ENCODE data around the gene PLXNC1.

The PLXNC1 gene

GRCh38 chr12:94180558-94181296, 32.4 kb downstream of the PLXNC1 start:
- no peak for DNase-seq (ENCODE audit: low spot score)

DNA sequence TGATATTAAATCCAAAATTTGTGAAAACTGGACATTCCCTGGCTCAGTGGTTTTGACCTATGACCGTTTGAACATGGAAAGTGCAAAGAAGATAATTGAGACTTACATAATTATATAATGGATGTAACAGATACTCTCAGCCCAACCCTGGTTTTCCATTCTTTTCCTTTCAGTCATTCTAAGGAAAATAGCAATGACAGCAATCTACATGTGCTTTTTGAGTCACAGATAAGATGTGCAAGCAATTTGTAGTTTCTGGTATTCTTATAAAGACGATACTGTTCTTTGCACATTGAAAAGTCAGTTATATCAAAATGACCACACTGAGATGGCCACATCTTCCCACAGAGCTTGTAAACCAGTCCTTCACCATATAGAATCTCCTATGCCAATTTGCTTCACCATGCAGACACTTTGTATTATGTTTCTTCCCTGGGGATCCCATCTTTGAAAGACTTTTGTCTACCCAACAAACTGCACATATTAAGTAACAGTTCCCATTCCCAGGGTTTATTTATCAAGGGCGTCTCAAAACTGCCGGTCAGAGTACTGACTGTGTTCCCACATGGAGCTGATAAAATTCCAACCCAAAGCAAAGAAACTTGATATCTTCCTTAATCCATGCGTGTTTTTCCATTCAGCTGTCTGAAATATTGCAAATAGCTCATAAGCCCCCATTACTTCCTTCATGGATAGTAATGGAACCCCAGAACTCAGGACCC, 34.8 kb downstream of the PLXNC1 start:
- DNase-seq (ENCODE audit: low spot score), result no peak

DNA sequence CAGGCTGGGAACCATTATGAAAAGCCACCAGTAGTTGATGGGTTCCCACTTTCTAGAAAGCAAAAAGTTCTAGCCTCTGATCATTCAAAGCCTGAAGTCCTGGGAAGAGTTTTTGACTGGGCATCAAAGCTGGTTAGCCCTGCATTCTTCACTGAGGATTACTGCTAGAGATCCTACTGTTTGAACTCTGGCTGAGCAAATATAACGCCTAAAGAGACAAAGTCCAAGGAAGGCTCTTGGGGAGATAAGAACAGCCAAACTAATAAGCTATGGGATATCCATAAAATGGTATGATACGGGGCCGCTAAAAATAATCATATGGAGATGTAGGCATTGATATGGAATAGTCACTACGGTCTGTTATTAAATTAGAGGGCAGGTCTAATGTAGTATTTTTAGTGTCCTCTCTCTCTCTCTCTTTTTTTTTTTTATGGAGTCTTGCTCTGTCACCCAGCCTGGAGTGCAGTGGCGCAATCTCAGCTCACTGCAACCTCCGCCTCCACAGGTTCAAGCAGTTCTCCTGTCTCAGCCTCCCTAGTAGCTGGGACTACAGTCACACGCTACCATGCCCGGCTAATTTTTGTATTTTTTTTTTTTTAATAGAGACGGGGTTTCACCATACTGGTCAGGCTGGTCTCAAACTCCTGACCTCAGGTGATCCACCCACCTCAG, 35.5 kb downstream of the PLXNC1 start:
- no peak for DNase-seq (ENCODE audit: low spot score)

DNA sequence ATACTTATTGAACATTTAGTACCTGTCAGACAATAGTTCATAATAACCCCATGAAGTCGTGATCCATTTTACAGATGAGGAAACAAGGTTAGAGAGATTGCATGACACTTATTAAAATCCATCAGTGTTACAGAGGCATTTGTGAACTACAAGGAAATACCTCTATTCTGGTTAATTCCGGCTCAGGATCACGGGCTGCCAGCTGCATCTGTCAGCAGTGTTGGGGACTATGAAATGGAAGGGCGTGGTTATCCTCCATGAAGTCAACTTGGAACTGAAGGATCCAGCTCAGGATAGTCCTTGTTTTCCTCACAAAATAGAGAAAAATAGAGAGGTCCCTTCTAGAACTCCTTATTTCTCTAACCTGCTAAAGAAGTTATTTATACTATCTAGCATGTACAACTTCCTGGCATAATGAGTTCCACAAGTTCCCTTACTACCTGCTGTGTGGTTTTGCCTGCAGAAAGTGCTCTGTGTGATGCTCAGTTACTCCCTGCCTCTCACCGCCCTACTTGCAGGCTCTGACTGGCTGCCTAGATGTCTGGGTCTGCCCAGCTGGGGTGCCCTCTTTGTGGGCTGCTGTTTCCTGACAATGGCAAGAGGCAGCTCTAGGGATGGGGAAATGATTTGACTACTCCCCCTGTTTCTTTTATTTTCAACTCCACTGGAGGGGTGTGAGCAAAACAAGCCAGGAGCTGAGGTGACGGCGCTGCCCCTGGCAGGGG, 36.8 kb downstream of the PLXNC1 start:
- DNase-seq (ENCODE audit: low spot score), result no peak

GRCh38 chr12:94185801-94186200, 37.4 kb downstream of the PLXNC1 start:
- no peak for DNase-seq (ENCODE audit: low spot score)

- DNase-seq (ENCODE audit: low spot score), result peak; percentile 71
Observed at GRCh38 chr12:94186278-94187241, 38.2 kb downstream of the PLXNC1 start.

GRCh38 chr12:94187361-94187760, 39.0 kb downstream of the PLXNC1 start:
- DNase-seq (ENCODE audit: low spot score), result peak; percentile 12

- DNase-seq (ENCODE audit: low spot score), result no peak
Observed at GRCh38 chr12:94190623-94191022, 42.2 kb downstream of the PLXNC1 start.

DNA sequence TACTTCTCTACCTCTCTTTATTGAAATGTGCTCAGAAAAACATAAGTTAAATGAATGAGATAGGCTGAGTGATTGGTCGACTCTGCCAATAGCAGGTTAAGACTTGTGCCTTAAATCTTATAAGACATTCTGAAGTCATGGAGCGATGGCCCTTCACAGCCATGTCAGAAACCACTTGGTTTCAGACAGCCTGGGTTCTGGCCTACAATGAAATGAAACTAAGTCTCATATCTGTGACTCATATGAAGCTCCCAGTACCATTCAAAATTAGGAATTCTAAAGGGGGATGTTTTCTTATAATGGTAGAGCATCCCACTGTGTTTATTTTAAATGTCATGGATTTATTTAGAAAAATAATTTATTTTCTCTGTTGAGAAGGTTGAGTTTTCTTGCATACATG, 42.6 kb downstream of the PLXNC1 start:
- no peak for DNase-seq (ENCODE audit: low spot score)

DNA sequence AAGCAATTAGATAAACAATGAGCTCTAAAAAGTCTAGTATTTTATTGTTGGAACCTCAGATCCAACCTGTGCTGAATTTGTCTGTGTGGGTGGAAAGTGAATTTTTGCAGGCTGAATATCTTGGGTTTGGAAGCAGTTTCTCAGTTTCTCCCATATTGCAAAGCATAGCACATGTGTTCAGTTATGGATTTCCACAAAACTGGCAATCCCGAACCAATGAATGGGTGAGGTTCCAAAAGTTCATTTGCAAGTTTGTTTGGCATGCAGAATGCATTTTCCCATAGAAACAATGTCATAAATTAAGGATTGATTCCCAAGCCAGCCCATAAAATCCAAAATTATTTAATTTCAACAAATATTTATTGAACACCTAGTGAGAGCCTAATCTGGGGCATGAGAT, 43.4 kb downstream of the PLXNC1 start:
- no peak for DNase-seq (ENCODE audit: low spot score)

DNA sequence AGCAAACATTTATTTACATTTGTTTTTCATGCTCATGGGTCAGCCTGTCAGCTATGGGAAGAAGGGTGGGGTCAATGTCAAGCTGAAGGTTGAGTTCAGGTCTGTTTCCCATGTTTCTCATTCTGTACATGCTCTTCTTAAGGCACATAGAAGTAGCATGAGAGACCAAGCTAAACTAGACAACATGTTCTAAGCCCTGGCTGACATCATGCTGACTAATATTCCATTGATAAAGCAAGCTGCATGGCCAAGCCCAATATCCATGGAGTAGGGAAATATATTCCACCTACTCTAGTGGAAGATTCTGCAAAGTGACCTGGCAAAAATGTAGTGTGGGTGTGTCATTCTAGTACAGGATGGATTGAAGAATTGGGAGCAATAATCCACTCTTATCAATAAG, 44.1 kb downstream of the PLXNC1 start:
- no peak for DNase-seq (ENCODE audit: low spot score)

DNA sequence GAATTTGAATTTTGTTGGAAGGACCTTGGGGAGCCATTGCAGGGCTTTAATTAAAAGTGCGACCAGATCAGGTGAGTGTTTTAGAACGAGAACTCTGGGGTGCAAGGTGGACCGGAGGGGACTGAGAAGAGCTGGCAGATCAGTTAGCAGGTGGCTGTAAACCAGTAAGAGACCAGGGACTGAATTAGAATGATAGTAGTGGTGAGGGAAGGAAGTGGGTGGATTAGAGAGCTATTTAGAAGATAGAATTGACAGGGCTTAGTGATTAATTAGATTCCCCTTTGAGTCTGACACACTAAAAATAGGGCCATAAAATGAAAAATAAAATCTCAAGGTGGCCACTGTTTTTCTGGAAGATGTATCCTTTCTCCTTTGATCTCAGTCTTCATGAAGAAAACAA, 44.8 kb downstream of the PLXNC1 start:
- DNase-seq (ENCODE audit: low spot score), result no peak

DNA sequence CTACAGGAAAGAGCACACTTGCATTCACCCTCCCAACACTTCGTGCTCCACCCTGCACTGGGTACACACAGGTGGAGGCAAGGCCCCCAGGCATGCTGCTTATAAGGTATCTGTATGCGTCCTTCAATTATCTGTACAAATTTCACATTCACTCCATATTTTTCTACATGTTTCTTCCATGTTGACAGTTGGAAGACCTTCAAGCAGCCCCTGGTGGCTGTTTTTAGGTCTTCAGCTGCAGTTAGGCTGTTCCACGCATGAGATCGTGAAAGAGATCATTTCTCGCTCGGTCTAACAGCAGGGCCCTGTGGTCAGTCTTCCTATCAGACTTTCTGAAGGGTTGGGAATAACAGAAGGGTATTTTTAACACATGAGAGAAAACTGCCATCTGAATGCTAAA, 47.1 kb downstream of the PLXNC1 start:
- no peak for DNase-seq (ENCODE audit: low spot score)

DNA sequence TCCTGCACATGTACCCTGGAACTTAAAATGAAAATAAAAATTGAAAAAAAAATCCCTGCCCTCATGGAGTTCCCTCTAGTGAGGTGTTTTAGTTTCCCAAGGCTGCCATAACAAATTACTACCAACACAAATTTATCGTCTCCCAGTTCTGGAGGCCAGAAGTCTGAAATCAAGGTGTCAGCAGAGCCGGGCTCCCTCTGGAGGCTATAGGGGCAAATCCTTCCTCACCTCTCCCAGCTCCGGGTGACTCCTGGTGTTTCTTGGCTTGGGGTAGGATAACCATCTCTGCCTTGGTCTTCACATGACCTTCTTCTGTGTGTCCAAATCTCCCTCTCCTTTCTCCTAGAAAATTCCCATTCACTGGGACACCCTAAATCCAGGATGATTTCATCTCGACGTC, 50.1 kb downstream of the PLXNC1 start:
- DNase-seq (ENCODE audit: low spot score), result no peak

GRCh38 chr12:94198872-94199271, 50.5 kb downstream of the PLXNC1 start:
- DNase-seq (ENCODE audit: low spot score), result no peak

GRCh38 chr12:94200069-94200468, 51.7 kb downstream of the PLXNC1 start:
- no peak for DNase-seq (ENCODE audit: low spot score)

- no peak for DNase-seq (ENCODE audit: low spot score)
Observed at GRCh38 chr12:94200695-94201094, 52.3 kb downstream of the PLXNC1 start.

DNA sequence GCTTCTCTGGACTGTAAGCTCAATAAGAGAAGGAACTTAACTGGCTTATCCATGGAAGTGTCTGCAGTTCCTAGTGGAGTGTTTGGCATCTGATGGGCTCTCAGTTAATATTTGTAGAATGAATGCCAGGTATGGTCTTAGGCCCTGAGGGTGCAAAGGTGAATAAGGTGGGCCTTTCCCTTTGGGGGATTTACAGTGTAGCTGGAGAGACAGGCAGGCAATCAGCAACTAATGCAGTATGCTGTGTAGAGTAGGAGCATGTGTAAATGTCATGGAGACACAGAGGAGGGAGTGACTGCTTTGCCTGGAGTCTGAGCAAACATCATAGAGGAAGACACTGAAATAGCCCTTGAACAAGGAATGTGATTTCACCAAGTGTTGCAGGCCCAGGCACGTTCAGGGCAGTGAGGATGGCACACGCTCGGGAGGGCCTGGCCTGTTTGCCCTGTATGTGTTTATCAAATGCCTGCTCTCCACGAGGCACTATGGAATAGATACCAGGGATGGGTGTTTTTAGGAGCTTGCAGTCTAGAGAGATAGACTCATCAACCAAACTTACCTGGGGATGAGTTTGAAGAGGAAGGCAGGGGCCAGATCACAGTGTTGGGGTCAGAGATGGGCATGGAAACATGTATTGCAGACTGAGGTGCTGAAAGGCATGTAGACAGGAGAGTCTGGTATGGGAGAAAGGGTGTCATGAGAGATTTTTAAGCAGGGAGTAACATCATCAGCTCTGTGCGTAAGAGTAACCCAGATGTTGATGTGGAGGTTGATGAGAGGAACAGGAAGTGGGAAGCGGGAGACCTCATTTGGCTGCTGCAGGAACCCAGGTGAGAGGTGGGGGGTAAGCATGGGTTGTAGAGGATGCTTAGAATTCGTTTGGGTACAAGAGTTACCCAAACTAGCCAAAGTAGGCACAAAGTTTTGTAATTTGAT, 54.1 kb downstream of the PLXNC1 start:
- no peak for DNase-seq (ENCODE audit: low spot score)

- DNase-seq (ENCODE audit: low spot score), result no peak
Observed at GRCh38 chr12:94203181-94203546, 54.8 kb downstream of the PLXNC1 start.

GRCh38 chr12:94203796-94204195, 55.4 kb downstream of the PLXNC1 start:
- no peak for DNase-seq (ENCODE audit: low spot score)

Data from globus pallidus (tissue), 1 donor.